ENCODE measurements around the gene ITPK1.

Gene ITPK1

DNA sequence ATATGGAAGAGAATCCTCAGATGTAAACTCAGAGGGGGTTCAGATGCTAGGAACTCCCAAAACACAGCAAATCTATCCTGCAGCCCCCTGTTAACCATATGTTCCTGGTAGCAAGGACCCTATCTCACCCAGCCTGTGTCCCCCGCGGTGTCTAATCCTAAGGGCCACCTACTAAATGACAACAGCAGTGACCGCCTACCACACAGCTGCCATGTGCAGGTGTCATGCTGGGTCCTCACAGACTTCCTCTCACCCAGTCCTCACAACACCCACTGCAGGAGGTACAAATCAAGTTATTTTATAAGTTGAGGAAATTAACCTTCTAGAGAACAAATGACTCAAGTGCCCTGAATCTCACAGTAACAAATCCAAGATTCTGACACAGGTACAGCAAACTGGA is 73.9 kb downstream of the ITPK1 start:
- no peak overlapping the region for H3K4me3 ChIP-seq (ENCODE audit: low read depth, low read length)
- TF ChIP-seq, protein P1, sequence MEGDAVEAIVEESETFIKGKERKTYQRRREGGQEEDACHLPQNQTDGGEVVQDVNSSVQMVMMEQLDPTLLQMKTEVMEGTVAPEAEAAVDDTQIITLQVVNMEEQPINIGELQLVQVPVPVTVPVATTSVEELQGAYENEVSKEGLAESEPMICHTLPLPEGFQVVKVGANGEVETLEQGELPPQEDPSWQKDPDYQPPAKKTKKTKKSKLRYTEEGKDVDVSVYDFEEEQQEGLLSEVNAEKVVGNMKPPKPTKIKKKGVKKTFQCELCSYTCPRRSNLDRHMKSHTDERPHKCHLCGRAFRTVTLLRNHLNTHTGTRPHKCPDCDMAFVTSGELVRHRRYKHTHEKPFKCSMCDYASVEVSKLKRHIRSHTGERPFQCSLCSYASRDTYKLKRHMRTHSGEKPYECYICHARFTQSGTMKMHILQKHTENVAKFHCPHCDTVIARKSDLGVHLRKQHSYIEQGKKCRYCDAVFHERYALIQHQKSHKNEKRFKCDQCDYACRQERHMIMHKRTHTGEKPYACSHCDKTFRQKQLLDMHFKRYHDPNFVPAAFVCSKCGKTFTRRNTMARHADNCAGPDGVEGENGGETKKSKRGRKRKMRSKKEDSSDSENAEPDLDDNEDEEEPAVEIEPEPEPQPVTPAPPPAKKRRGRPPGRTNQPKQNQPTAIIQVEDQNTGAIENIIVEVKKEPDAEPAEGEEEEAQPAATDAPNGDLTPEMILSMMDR (IDR thresholded peaks at IDR 0.05; ENCODE audit: low read depth, low read length) = no peak
- DNase-seq (ENCODE audit: low read depth, low spot score) = no peak
- in situ Hi-C loops (cut with HindIII; ENCODE audit: low sequenced_read_pairs) = no loop called here

DNA sequence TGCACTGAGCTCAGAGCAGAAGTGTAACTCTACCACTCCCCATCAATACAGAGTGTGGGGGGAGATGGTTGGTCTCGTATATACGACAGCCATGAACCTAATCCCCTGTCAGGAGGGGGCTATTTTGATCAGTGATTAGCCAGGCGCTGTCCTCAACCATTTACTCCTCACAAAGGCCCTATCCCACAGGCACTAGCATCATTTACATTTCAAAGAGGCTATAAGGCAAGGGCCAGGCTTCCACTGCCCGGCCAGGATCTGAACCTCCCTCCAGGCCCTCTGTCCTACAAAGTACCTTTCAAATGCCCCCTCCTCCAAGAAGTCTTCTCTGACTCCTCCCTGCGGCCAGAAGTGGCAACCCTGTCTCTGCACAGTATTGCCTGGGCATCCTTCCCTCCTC is 74.7 kb downstream of the ITPK1 start:
- in situ Hi-C loops (cut with HindIII; ENCODE audit: low sequenced_read_pairs) = no loop called here

DNA sequence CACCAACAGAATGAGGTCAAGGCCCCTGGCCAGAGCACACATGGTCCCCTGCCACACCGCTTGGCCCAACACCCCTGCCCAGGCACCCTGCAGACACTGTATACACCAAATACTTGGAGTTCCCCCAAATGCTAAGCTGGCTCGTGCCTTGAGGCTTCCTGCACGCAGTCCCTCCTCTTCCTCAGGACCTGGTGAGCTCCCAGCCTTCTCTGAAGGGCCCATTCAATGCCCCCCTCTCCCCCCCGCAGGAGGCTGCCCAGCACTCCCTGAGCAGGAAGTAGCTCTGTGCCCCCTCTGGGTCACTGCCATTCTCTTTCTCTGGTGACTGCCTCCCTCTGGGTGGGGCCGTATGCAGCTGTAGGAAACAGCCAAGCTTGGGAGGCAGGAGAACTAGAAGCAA is 75.3 kb downstream of the ITPK1 start:
- in situ Hi-C loops (cut with HindIII; ENCODE audit: low sequenced_read_pairs) = no loop called here
- no peak for DNase-seq (ENCODE audit: low read depth, low spot score)
- TF ChIP-seq, protein P1 (IDR thresholded peaks at IDR 0.05; ENCODE audit: low read depth, low read length) = no peak
- H3K4me3 ChIP-seq (ENCODE audit: low read depth, low read length) = no peak overlapping the region

More for the DNA sequence above, 74.7 kb downstream of the ITPK1 start:
- no peak for DNase-seq (ENCODE audit: low read depth, low spot score)
- H3K4me3 ChIP-seq (ENCODE audit: low read depth, low read length) = no peak overlapping the region
- TF ChIP-seq, protein P1 (IDR thresholded peaks at IDR 0.05; ENCODE audit: low read depth, low read length) = no peak

DNA sequence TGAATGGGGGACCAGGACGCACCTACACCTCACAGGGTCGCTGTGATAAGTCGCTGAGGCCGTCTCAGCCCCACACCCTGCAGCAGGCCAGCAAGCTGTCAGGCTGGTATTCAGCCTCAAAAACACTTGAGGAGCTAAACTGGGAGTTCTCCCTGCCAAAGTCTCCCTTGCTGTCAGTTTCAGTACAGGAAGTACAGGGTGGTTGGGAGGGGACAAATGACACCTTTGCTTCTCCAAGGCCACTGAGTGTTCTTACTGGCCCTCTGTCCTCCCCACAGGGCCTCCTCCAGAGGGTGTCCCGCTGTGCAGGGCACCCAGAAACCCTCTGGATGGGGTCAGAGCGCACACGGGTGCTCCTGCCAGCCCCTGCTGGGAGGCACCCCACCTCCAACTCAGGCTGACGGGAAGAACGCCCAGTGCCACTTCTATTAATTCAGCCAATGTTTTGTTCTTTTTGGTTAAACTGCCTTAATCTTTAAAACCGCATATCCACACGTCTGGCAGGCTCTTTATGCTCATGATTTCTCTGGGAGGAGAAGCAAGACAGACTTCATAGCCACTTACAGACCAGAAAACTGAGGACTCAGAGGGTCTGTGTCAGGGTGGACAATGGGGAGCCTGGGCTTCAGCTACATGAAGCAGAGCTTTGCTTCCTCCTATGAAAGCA is 75.9 kb downstream of the ITPK1 start:
- DNase-seq (ENCODE audit: low read depth, low spot score) = peak; percentile 29
- no peak overlapping the region for H3K4me3 ChIP-seq (ENCODE audit: low read depth, low read length)
- in situ Hi-C loops (cut with HindIII; ENCODE audit: low sequenced_read_pairs) = no loop called here
- TF ChIP-seq, protein P1 (IDR thresholded peaks at IDR 0.05; ENCODE audit: low read depth, low read length) = no peak

DNA sequence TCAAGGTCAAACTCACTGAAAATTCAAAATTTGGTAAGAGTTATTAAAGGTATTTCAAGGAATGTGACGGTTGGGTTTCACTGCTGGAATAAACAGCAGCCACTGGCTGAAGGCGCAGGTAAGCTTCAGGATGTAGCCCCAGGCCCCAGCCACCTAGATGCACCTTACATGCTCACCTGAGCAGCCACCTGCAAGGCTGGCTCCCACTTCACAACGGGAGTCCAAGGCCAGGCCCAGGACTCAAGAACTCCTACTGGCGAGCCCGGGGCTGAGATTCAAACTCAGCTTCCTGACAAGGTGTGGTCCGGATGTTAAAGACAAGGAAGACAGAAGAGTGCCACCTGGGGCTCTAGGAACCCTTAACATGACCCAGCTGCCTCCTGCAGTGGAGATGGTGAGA is 78.4 kb downstream of the ITPK1 start:
- TF ChIP-seq, protein P1 (IDR thresholded peaks at IDR 0.05; ENCODE audit: low read depth, low read length) = no peak

DNA sequence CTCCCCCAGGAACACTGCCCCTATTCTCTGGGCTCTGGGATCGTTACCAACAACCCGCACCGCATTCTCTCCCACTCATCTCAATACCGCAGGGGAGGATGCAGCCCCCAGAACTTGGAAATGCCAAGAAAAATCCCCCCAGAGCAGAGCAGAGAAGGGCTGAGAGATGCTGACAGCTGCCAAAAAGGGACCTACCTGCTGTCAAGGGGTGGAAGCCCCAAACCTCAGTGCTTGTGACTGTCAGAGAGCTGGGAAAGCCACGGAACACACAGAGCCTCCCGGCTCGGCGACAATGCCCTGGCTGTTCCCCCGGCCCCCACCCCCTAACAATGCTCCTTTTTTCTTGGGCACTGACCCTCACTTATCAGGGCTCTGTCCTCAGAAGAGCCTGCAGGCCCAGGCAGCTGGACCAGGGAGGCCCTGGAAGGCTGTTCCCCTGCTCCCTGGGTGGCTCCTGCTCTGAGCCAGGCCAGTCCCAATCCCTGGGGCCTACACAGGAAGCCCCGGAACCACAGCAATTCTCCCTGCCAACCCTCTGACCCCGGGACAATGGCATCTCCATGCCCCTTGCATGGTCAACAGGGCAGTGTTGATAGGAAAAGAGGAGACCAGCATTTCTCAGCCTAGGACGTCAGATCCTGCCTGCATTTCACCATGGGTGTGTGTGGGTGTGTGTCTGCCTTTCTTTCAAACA is 78.9 kb downstream of the ITPK1 start:
- TF ChIP-seq, protein P1 (IDR thresholded peaks at IDR 0.05; ENCODE audit: low read depth, low read length) = no peak
- no peak for DNase-seq (ENCODE audit: low read depth, low spot score)
- no peak overlapping the region for H3K4me3 ChIP-seq (ENCODE audit: low read depth, low read length)
- in situ Hi-C loops (cut with HindIII; ENCODE audit: low sequenced_read_pairs) = no loop called here

More for the DNA sequence above, 78.4 kb downstream of the ITPK1 start:
- no peak overlapping the region for H3K4me3 ChIP-seq (ENCODE audit: low read depth, low read length)
- in situ Hi-C loops (cut with HindIII; ENCODE audit: low sequenced_read_pairs) = no loop called here
- DNase-seq (ENCODE audit: low read depth, low spot score) = no peak
